ENCODE results near the gene PEPD.

DNA sequence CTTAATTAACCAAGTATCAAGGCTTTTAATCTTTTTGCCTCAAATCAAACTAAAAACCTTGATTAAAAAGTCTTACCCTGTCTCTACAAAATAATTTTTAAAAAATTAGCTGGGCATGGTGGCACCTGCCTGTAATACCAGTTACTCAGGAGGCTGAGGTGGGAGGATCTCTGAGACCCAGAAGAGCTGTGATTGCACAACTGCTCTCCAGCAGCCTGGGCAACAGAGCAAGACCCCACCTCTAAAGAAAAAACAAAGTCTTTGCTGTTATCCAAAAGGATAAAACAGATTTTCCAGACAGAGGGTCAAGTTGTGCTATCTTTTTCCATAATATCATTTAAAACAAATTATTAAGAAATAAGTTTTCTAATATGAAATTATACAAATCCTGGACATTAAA, 174.9 kb downstream of the PEPD start:
- TF ChIP-seq, protein P1, sequence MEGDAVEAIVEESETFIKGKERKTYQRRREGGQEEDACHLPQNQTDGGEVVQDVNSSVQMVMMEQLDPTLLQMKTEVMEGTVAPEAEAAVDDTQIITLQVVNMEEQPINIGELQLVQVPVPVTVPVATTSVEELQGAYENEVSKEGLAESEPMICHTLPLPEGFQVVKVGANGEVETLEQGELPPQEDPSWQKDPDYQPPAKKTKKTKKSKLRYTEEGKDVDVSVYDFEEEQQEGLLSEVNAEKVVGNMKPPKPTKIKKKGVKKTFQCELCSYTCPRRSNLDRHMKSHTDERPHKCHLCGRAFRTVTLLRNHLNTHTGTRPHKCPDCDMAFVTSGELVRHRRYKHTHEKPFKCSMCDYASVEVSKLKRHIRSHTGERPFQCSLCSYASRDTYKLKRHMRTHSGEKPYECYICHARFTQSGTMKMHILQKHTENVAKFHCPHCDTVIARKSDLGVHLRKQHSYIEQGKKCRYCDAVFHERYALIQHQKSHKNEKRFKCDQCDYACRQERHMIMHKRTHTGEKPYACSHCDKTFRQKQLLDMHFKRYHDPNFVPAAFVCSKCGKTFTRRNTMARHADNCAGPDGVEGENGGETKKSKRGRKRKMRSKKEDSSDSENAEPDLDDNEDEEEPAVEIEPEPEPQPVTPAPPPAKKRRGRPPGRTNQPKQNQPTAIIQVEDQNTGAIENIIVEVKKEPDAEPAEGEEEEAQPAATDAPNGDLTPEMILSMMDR (IDR thresholded peaks at IDR 0.05): no peak
- TF ChIP-seq POLR2A (IDR thresholded peaks at IDR 0.05): no peak

All from transverse colon (tissue), 3 donors.